IPS-15b (cell line): ENCODE results near the gene CD14.
"Not testable (repeated sequence)": the region's sequence is repeated elsewhere in the genome, so short reads cannot be mapped to it uniquely, and the experiment has no call there.

Experiments used
- H3K27me3 ChIP-seq: one replicate; pipeline ENCODE4 v1.6.1; 2013; ENCODE audit warnings: low read length; ENCODE audit not compliant: control insufficient read depth, insufficient read depth
- H3K36me3 ChIP-seq: one replicate; pipeline ENCODE4 v1.6.1; 2013; ENCODE audit warnings: low read length; ENCODE audit not compliant: control insufficient read depth, insufficient read depth
- H3K4me1 ChIP-seq: one replicate; pipeline ENCODE4 v1.6.1; 2013; ENCODE audit warnings: mild to moderate bottlenecking, low read length; ENCODE audit not compliant: control insufficient read depth, insufficient read depth
- H3K4me3 ChIP-seq: one replicate; pipeline ENCODE4 v1.5.1; 2013; ENCODE audit warnings: low read depth, low read length
- H3K9ac ChIP-seq: one replicate; pipeline ENCODE4 v1.6.1; 2013; ENCODE audit warnings: low read depth, mild to moderate bottlenecking, low read length
- H3K9me3 ChIP-seq: one replicate; pipeline ENCODE4 v1.6.1; 2013; ENCODE audit warnings: mild to moderate bottlenecking, low read length; ENCODE audit not compliant: control insufficient read depth, insufficient read depth

Gene CD14

GRCh38 chr5:140607031-140607430, 25.9 kb downstream of the CD14 start:
- H3K27me3 ChIP-seq = no peaks in the 10 kb centered on the region
- no peak overlapping the region for H3K9ac ChIP-seq
- no peaks in the 10 kb centered on the region for H3K4me1 ChIP-seq
- H3K36me3 ChIP-seq = no peaks in the 10 kb centered on the region
- no peak overlapping the region for H3K4me3 ChIP-seq
- H3K9me3 ChIP-seq = no peaks in the 10 kb centered on the region

GRCh38 chr5:140605879-140606278, 27.1 kb downstream of the CD14 start:
- H3K36me3 ChIP-seq = no peaks in the 10 kb centered on the region
- H3K9ac ChIP-seq = no peak overlapping the region
- no peaks in the 10 kb centered on the region for H3K27me3 ChIP-seq
- H3K4me3 ChIP-seq = no peak overlapping the region
- no peaks in the 10 kb centered on the region for H3K9me3 ChIP-seq
- H3K4me1 ChIP-seq = no peaks in the 10 kb centered on the region

GRCh38 chr5:140603734-140604133, 29.2 kb downstream of the CD14 start:
- Histone ChIP-seq H3K9ac (no peak overlapping the region), H3K4me3 (no peak overlapping the region), H3K27me3 (no peaks in the 10 kb centered on the region), H3K36me3 (no peaks in the 10 kb centered on the region), H3K4me1 (no peaks in the 10 kb centered on the region), H3K9me3 (no peaks in the 10 kb centered on the region)

DNA sequence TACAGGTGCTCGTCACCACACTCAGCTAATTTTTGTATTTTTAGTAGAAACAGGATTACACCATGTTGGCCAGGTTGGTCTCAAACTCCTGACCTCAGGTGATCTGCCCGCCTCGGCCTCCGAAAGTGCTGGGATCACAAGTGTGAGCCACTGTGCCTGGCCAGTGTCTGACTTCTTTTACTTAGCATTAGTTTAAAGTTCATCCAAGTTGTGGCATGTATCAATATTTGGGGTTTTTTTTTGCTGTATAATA, 29.6 kb downstream of the CD14 start:
- H3K36me3 ChIP-seq, H3K4me3 ChIP-seq, H3K4me1 ChIP-seq, H3K27me3 ChIP-seq, H3K9me3 ChIP-seq, H3K9ac ChIP-seq: not testable (repeated sequence)

- Histone ChIP-seq H3K4me3 (no peak overlapping the region), H3K4me1 (no peaks in the 10 kb centered on the region), H3K9me3 (no peaks in the 10 kb centered on the region)
Measured at GRCh38 chr5:140602147-140602546, 30.8 kb downstream of the CD14 start.

DNA sequence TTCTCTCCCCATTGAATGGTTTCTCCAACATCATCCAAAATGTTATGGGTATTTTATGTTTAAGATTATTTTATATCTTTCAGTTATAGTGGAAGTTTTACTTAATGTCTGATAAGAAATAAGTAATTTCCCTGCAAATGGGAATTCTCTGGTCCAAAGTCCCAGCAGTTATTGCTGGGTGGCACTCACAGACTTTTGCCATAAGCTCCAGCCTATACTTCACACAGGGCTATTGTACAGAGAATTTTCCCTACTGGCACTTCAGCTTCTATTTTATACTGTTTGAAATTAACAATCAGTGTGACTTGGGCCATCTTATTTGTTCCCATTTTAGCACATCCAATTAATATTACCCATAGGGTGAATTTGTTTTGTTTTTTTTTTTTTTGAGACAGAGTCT, 32.9 kb downstream of the CD14 start:
- H3K4me3 ChIP-seq = no peak overlapping the region
- no peaks in the 10 kb centered on the region for H3K36me3 ChIP-seq
- no peak overlapping the region for H3K9ac ChIP-seq
- no peaks in the 10 kb centered on the region for H3K27me3 ChIP-seq
- no peaks in the 10 kb centered on the region for H3K4me1 ChIP-seq
- no peaks in the 10 kb centered on the region for H3K9me3 ChIP-seq

More at GRCh38 chr5:140602147-140602546, 30.8 kb downstream of the CD14 start:
- H3K27me3 ChIP-seq = no peaks in the 10 kb centered on the region
- no peak overlapping the region for H3K9ac ChIP-seq
- H3K36me3 ChIP-seq = no peaks in the 10 kb centered on the region

DNA sequence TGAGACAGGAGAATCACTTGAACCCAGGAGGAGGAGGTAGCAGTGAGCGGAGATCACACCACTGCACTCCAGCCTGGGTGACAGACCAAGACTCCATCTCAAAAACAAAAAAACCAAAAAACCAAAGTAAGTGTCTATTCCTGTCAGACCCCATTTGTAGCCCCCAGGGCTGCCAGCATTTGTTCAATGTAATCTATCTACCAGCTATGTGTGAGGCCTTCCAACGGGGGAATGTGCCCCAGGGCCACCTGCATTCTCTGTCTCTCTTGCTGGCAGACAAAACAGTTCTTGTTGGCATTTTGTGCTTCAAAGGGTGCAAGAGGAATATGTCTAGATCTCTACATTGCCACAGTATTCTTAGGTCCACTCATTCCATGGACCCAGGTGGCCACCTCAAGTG, 34.1 kb downstream of the CD14 start:
- Histone ChIP-seq H3K9ac (no peak overlapping the region), H3K4me1 (no peaks in the 10 kb centered on the region)

DNA sequence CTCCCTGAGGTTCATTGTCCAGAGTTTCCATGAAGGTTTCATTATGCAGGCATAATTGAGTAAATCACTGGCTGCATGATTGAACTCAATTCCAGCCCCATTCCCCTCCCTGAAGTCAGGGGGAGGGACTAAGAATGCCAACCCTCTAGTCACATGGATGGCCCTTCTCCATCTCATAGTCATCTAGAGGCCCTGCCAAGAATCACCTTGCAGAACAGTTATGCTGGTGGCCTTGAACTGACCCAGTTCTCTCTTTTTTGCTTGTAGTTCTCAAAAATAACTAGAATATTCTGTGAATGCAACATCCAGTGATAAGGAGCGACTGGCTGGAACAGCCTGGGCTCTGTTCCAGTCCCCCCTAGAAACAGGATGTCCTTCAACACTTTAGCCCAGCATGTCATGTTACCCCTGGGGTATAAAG, 36.6 kb downstream of the CD14 start:
- Histone ChIP-seq H3K9me3 (no peaks in the 10 kb centered on the region), H3K4me1 (no peaks in the 10 kb centered on the region), H3K9ac (no peak overlapping the region), H3K27me3 (no peaks in the 10 kb centered on the region), H3K36me3 (no peaks in the 10 kb centered on the region), H3K4me3 (no peak overlapping the region)

More for the DNA sequence above, 34.1 kb downstream of the CD14 start:
- Histone ChIP-seq H3K36me3 (no peaks in the 10 kb centered on the region), H3K4me3 (no peak overlapping the region), H3K9me3 (no peaks in the 10 kb centered on the region), H3K27me3 (no peaks in the 10 kb centered on the region)

DNA sequence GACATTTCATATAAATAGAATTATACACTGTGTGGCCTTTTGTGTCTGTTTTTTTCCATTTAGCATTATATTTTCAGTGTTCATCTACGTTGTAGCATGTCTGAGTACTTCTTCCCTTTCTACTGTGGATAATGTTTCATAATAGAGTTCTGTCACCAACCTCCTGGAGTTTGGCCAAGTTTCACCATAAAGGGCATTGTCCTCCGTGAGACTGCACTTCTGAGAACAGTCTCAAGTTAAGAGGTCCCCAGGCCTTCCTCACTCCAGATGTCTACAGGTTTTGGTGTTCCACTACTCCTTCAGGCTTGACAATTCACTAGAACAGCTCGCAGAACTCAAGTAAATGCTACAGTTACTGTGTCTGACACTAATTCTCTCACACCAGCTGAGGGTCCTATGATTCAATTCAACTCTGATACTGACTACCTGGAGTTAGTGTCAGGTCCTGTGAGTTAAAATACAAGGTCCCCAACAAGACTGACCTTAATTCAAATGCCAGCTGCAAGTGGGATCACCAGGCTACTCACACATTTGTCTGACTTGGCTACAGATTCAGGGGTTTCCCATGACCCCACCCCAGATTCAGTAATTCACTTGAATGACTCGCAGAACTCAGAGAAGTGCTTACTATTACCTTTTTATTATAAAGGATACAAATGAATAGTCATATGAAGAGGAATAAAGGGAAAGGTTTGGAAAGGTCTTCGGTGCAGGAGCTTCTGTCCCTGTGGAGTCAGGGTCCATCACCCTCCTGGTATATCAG, 37.3 kb downstream of the CD14 start:
- H3K27me3 ChIP-seq = no peaks in the 10 kb centered on the region
- H3K9ac ChIP-seq = no peak overlapping the region
- no peaks in the 10 kb centered on the region for H3K36me3 ChIP-seq
- H3K4me3 ChIP-seq = no peak overlapping the region
- H3K9me3 ChIP-seq = no peaks in the 10 kb centered on the region
- H3K4me1 ChIP-seq = no peaks in the 10 kb centered on the region

DNA sequence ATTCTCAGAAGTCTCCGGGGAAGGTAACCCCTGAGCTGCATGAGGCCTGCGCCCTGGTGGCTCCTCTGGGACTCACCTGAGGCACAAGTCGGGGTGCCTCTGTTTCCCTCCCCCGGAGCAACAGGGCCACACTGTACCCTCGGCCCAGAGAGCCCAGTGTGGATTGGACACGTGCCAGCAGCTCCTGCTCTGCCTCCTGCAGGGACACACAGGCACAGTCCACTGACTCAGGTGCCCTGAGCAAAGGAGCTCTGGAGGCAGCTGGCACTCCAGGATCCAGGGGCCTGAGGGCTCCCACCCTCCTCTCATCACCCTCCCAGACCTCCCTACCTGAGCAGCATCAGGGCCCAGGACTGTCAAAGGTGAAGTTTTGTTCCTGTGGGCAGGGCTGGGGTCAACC, 38.8 kb downstream of the CD14 start:
- no peaks in the 10 kb centered on the region for H3K27me3 ChIP-seq
- H3K4me1 ChIP-seq = no peaks in the 10 kb centered on the region

DNA sequence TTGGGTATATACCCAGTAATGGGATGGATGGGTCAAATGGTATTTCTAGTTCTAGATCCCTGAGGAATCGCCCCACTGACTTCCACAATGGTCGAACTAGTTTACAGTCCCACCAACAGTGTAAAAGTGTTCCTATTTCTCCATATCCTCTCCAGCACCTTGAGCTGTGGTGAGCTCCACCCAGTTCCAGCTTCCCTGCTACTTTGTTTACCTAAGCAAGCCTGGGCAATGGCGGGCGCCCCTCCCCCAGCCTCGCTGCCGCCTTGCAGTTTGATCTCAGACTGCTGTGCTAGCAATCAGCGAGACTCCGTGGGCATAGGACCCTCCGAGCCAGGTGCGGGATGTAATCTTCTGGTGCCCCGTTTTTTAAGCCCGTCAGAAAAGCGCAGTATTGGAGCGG, 39.9 kb downstream of the CD14 start:
- not testable (repeated sequence) for H3K4me1 ChIP-seq, H3K27me3 ChIP-seq, H3K9me3 ChIP-seq, H3K36me3 ChIP-seq
- peak overlapping the region; percentile 37 for H3K4me3 ChIP-seq
- peak overlapping the region; percentile 70 for H3K9ac ChIP-seq

More for the DNA sequence above, 38.8 kb downstream of the CD14 start:
- Histone ChIP-seq H3K36me3 (no peaks in the 10 kb centered on the region), H3K9me3 (no peaks in the 10 kb centered on the region), H3K9ac (no peak overlapping the region), H3K4me3 (no peak overlapping the region)

DNA sequence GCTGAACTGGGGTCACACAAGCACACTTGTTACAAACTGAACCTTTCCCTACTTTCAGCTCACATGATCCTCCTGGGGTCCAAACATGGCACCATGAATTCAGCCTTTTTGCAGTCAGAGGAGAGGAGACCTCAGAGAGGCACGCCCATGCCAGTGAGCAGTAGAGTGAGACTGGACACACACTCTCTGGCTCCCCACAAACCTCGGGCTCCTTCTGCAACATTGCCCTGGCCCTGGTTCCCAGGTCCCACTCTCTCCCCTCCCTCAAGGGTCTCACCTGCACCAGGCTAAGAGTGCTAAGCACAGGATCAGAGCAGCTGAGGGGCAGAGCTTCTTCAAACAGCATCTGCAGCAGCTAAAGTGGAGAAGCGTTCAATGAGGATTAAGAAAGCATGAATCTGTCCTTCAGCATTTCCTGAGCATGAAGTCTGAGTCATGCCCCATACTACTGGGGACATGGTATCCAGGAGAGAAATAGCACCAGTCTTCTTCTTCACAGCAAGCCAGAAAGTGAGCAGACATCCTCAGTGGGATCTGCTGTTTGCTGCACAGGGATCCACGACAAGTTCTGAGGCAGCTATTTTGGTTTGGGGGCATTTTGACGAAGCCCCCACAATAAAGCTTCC, 41.1 kb downstream of the CD14 start:
- Histone ChIP-seq H3K9me3 (no peaks in the 10 kb centered on the region), H3K9ac (no peak overlapping the region), H3K27me3 (no peaks in the 10 kb centered on the region), H3K36me3 (no peaks in the 10 kb centered on the region), H3K4me1 (no peaks in the 10 kb centered on the region), H3K4me3 (no peak overlapping the region)
